Hepatocyte (in vitro differentiated cells): ENCODE results near the gene FCHO2.

Source experiments
- EZH2 ChIP-seq: fragments of 200-600 bp; sonication (generic); IDR thresholded peaks from 2 replicates; pipeline ENCODE4 v1.6.1; 2016; ENCODE audit warnings: antibody characterized with exemption, mild to moderate bottlenecking, borderline replicate concordance
- EZH2phosphoT487 ChIP-seq: fragments of 200-600 bp; sonication (generic); IDR thresholded peaks from one replicate; pipeline ENCODE4 v1.6.1; 2018; ENCODE audit warnings: antibody characterized with exemption, mild to moderate bottlenecking, low read depth, moderate library complexity; ENCODE audit not compliant: unreplicated experiment, severe bottlenecking
- TF ChIP-seq, protein P1 (sequence below): fragments of 200-600 bp; sonication (generic); IDR thresholded peaks from 2 replicates; pipeline ENCODE4 v1.5.1; 2016; ENCODE audit warnings: antibody characterized with exemption, mild to moderate bottlenecking; ENCODE audit not compliant: poor library complexity

- TF ChIP-seq, protein P1, sequence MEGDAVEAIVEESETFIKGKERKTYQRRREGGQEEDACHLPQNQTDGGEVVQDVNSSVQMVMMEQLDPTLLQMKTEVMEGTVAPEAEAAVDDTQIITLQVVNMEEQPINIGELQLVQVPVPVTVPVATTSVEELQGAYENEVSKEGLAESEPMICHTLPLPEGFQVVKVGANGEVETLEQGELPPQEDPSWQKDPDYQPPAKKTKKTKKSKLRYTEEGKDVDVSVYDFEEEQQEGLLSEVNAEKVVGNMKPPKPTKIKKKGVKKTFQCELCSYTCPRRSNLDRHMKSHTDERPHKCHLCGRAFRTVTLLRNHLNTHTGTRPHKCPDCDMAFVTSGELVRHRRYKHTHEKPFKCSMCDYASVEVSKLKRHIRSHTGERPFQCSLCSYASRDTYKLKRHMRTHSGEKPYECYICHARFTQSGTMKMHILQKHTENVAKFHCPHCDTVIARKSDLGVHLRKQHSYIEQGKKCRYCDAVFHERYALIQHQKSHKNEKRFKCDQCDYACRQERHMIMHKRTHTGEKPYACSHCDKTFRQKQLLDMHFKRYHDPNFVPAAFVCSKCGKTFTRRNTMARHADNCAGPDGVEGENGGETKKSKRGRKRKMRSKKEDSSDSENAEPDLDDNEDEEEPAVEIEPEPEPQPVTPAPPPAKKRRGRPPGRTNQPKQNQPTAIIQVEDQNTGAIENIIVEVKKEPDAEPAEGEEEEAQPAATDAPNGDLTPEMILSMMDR: no peak
- TF ChIP-seq EZH2 (no peak), EZH2phosphoT487 (no peak)
Measured at GRCh38 chr5:73030531-73030930, 74.7 kb downstream of the FCHO2 start.
